Measurements from ENCODE around the gene NRG3.
"Not testable (repeated sequence)": the region's sequence is repeated elsewhere in the genome, so short reads cannot be mapped to it uniquely, and the experiment has no call there.

Gene NRG3

DNA sequence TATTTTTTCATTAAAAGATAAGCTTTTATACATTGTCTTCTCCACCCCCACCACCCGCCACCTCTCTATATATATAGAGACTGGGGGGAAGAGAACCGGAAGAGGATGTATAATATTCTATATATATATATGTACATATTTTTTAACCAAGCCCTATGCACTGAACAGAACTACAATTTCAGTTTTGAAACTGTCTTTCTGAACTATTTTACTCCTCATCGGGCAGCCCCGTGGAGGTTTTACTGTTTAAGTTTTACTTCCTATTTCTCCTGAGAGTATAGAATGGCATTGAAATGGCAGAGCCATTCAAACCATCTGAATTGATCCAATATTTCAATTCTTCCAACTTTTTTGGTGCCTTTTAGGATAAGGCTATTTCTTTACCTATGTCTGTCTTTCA, 1047.1 kb downstream of the NRG3 start:
- no peak for DNase-seq (ENCODE audit: low spot score)

DNA sequence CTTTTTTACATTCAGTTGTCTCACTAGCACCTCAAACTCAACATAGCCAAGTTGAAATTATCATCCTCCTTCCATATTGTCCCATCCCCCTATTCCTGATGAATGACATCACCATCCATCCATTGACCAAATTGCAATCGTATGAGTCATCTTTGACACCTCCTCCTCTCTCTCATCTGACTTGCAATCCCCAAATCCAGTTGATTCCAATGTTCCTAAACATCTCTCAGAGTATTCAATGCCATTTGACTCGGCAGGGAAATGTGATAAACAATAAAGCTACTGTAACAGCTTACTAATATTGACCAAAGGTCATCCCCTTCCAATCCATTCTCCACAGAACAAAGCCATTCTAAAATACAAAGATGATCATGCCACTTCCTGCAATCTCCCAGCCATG, 1047.8 kb downstream of the NRG3 start:
- DNase-seq (ENCODE audit: low spot score), result no peak

DNA sequence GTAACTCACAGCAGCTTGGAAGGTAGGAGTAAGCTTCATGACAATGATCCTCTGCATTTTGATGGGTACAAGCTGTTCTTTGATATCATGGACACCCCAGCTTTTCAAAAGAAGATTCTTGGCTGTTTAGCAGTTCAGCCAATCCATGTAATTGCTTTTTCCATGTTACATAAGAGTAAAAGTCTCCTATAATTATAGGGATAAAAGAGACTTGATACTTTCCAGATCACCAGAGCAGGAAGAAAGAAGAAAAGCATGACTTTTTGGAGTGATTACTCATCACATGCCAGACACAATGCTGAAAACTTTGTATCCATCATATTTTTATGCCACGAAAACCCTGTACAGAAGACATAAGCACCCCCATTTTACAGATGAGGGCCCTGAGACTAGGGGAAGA, 1049.7 kb downstream of the NRG3 start:
- DNase-seq (ENCODE audit: low spot score), result no peak

DNA sequence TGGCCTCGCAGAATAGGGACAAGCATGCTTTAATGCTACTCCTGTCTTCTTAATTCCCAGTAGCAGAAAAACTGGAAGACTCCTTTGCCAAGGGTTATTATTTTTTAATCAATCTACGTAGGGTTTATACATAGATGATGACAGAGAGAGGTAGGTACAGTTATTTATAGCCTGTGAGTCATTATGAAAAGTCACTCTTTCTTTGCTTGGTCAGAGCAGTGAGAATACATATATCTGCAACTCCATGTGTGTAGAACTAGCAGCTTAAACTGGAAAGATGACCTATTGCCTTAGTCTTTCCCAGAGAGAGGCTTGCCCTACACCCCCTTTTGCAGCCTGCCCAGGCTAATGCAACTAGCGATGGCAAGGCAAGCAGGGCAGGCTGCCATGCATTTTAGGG, 1050.6 kb downstream of the NRG3 start:
- DNase-seq (ENCODE audit: low spot score), result no peak

DNA sequence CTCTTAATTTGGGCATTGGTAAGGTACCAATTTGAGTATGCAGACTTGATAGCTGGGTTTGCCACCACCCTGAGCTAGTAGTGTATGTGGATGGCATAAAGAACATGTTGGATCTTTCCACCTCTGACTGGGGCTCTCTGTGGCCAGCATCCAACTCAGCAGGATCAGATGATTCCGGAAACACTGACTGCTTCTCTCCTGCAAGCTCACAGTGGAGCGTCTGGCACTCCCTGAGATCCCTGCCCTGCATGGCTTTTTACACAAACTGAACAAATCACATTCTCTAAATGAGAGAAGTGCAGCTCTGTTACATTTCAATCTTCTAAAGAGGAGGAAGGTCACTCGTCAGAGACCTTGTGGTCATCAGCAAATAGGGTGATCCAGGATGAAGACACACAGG, 1057.5 kb downstream of the NRG3 start:
- no peak for DNase-seq (ENCODE audit: low spot score)

DNA sequence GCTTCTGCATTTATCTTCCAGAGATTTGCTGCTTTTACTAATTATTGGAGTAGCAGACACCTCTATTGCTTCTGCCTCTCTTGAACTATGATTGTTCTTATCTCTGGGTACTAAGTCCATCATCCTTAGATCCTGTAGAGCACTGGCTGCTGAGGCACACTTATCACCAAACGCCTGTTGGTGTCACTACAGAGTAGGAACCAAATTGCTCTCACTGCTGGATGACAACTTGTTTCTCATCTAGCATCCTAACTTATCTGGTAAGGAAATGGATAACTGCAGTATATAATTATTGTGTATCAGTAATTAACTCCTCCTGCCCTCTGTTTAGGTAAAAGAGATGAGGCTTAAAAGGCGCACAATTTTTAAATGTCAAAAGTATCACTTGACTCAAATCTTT, 1059.4 kb downstream of the NRG3 start:
- no peak for DNase-seq (ENCODE audit: low spot score)

DNA sequence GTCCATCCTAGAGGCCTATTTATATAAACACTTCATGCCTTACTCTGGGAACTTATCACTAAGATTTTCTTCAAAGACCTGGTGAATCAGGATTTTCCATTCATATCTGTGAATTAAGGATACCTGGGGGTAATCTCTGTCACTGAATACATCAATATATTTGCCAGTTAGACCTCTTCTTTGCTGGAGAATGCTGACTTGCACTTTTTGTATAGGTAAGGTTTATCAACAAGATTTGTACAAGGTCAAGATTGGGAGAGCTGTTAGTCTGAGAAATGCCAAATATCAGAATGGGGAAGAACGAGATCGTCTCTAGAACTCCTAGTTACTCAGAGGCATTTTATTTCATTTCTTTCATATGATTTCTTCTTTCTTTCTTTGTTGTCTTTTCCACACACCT, 1060.0 kb downstream of the NRG3 start:
- DNase-seq (ENCODE audit: low spot score), result no peak

DNA sequence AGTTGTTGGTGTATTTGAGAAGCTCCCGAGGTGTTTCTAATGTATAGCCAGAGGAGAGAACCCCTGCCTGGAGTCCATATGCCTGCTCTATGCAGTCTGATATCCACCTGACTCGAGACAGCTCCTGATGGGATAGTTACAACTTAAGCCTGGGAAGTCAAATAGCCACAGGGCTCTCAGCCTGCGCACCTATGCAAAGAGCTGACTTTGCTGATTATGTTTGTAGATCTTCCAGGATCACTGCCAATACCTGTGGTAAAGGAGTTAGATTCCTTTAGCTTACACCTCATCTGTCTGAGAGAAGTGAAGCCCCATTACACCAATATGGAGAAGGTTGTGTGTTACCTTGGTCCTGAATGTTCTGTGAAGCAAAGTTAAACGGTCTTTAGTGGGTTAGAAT, 1063.3 kb downstream of the NRG3 start:
- DNase-seq (ENCODE audit: low spot score), result no peak

DNA sequence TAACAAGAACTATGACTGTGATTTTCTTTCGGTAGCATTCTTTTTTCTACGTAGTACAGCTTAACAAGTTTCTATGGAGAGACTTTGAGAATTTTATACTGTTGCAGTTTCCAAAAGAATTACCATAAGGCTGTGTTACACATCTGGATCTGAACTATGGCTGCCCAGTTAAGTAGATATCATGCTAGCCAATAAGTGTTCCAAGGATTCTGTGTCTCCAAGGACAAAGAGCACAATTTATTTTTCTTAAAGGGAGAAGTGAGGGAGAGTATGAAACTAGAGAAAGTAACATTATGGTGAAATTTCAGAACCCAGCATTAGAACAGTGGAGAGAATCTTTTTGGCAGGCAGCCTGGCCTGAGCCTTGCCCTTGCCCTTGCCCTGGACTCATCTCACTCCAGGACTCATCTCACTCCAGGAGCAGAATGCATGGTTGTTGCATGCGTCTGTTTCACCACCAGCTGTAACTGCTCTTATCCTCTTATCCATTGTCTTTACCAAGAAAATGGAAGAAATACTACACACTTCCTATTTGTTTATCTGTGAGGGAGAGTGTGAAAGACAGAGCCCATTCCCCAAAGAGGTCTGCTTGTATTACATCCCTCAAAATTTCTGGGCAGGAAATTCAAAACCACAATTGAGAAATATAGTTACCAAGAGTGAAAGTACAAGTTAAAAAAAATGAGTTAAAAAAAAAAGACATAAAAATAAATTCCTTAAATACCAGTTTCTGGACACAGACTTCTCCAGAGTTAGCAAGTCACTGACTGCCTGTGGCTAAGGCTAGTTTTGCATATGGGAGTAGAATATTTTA, 1067.5 kb downstream of the NRG3 start:
- DNase-seq (ENCODE audit: low spot score), result no peak

DNA sequence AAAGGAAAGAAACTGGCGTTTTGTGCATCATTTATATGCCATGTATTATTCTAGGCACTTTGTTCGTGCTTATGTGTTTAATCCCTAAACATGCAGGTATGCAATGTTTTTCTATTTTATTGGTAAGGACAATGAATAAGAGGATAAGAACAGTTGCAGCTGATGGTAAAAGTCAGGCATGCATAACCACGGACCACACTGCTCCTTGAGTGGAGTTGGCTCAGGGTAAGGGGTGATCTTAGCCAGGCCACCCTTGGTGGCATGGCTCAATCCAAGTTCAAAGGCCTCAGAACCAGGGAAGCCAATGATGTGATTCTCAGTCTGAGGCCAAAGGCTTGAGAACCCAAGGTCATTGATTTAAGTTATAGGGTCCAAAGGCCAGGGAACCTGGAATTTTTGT, 1068.1 kb downstream of the NRG3 start:
- DNase-seq (ENCODE audit: low spot score), result no peak

DNA sequence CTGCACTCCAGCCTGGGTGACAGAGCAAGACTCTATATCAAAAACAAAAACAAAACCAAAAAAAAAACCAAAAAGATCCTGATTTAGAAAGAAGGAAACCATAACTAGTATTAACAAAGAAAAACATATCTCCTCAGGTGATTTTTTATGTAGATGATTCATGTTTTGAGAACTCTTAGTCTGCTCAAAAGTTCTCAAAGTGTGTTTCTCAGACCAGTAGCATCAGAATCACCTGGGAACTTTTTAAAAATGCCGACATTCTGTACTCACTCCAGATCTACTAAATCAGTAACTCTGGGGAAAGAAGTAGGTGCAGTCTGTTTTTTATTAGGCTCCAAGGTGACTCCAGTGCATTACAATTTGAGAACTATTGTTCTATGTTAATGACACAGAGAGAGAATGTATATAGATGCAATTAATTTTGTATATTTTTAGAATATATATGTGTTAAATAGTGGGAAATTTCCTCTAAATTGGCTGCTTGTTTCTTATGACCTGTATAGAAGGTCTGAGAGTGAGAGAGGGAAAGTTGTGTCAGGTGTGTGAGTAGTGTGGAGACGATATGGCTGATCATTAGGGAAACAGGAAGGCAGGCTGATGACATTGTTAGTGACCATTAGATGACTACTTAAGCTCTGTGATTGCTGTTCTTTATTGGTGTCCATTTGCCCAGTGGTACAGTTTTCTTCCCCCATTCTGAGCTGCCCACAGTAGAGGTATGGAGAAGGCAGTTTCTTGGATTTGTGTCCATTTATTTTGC, 1075.0 kb downstream of the NRG3 start:
- DNase-seq (ENCODE audit: low spot score), result no peak

DNA sequence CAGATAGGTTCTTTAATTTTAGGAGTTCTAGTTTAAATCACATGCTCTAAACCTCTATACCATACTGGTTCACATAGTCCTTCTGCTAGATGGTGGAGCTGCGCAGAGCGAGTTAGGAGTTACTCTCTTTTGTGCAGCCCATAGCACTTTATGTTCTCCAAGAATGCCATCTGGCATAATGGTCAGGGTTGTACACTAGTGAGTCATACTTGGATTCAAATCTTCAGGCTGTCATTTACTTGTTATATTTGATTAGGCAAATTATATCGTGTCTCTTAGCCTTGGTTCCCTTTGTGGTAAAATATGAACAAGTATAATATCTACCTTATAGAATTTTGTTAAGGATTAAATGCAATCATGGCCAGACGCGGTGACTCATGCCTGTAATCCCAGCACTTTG, 1078.3 kb downstream of the NRG3 start:
- no peak for DNase-seq (ENCODE audit: low spot score)

DNA sequence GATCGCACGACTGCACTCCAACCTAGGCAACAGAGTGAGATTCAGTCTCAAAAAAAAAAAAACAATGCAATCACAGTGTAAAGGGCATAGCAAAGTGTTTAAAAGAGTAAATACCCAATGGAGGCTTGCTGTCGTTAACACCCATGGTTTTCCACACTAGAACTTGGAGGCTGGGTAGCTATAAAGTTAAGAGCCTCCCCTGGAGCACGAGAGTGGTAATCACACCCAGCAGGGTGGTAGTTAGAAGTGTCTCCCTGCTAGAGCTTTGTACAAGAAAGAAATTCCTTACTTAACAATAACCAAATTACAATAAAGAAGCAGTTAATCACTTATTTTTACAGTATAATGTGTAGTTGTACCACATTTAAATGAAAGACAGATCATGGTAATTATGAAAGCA, 1078.9 kb downstream of the NRG3 start:
- no peak for DNase-seq (ENCODE audit: low spot score)

DNA sequence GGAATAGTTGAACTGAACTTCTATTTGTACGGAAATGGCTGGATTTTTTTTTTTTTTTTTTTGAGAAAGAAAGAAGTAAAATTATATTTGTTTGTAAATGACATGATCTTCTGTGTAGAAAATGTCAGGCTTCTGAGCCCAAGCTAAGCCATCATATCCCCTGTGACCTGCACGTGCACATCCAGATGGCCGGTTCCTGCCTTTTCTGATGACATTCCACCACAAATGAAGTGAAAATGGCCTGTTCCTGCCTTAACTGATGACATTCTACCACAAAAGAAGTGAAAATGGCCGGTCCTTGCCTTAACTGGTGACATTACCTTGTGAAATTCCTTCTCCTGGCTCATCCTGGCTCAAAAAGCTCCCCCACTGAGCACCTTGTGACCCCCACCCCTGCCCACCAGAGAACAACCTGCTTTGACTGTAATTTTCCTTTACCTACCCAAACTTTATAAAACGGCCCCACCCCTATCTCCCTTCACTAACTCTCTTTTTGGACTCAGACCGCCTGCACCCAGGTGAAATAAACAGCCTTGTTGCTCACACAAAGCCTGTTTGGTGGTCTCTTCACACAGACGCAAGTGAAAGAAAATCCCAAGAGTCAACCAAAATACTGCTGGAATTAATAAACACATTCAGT, 1085.5 kb downstream of the NRG3 start:
- not testable (repeated sequence) for DNase-seq (ENCODE audit: low spot score)

DNA sequence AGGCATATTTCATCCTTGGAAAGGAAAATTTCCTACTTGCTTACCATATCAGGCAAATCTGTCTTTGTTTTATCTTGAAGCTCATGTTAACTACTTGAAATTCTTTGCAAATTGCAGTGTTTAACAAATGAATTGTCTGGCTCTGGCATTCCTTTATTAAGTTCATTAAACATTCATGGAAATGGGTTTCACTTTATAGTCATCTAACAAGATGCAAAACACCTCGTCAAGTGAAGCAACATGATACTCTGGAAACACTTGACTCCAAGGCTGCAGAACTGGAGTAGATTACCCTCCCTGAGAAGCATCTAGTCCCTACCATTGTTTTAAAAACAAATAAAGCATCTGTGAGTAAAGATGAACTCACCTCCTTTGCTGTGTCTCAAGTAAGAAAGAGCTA, 1086.9 kb downstream of the NRG3 start:
- no peak for DNase-seq (ENCODE audit: low spot score)

DNA sequence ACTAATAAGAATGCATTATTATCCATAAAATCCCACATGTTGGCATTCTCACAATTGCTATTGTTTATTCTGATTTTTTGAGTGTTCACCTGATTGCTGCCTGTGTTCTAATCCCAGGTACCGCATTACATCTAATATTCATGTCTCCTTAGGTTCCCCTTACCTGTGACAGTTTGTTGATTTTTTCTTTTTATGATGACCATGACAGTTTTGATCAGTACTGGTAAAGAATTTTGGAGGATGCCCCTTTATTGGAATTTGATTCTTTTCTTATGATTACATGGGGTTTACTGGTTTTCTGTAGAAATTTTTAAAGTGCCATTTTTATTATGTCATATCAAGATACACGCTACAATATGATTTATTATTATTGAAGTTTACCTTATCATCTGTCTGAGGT, 1091.1 kb downstream of the NRG3 start:
- no peak for DNase-seq (ENCODE audit: low spot score)

DNA sequence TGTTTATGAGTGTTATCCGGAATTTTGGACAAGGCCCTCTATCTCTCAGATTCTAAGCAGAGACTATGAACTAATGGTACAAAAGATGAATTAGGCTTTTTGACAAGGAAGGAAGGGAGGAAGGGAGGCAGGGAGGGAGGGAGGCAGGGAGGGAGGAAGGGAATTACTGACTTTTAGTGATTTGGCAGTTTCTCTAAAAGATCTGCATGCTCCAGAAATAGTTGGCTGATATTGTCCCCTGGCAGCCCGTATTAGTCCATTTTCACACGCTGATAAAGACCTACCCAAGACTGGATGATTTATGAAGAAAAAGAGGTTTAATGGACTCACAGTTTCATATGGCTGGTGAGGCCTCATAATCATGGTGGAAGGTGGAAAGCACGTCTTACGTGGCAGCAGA, 1093.5 kb downstream of the NRG3 start:
- DNase-seq (ENCODE audit: low spot score), result no peak

DNA sequence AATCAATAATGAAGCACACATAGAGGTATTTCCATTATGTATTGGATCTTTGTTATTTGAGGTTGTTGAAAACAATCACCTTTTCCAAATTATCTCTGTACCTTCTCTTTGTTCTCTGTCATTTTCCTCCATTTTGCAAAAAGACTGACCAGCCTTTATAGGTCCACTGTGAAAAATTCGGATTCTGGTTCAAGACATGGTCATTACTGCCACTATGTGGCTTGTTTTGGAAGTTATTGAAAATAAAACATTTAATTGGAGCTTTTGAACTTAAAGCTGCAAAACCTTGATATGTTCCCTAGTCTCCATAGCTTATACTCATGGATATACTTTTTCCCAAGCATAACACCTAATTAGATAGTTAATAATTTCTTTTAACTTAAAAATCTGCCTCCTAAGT, 1094.4 kb downstream of the NRG3 start:
- no peak for DNase-seq (ENCODE audit: low spot score)

DNA sequence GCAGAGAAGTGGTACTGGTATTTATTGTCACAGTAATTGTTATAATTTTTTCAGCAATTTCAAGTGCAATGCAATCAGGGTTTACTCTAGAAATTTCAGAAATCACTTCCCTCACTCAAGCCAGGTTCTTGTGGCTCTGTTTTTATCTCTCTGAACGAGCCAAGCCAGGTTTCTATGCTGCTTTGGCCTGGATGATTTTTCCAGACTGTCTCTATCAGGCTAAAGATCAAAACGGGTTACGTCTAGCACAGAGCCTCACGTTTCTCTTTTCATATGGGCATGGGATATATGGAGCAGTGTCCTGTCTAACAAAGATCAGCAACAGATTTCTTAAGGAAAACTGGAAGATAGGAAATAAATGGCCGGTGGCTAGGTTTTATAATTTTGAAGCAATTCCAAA, 1105.3 kb downstream of the NRG3 start:
- DNase-seq (ENCODE audit: low spot score), result no peak

DNA sequence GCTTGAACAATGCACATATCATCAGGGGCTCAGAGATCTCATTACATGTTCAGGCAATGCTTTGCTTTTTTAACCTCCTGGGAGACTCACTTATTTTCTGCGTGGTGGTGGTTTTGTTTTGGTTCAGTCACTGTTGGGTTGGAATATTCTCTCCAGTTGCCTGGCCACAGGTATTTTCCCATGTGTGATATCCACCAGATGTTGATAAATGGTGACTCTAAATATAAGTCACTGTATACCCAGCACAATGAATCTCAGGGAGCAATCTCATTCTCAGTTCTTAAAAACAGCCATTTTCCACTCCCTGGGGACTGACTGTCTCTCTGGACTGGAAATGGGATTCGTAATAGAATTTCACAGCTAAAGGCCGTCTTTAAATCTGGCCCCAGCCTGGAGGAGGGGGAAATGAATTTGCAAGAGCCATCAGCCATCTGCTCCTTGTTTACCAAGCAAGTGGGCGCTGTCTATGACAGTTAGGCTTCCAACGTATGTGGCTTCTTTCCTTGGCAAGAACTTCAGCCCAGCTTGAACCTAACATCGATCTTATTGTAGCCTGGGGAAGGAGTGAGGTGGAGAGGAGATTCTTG, 1106.2 kb downstream of the NRG3 start:
- no peak for DNase-seq (ENCODE audit: low spot score)

DNA sequence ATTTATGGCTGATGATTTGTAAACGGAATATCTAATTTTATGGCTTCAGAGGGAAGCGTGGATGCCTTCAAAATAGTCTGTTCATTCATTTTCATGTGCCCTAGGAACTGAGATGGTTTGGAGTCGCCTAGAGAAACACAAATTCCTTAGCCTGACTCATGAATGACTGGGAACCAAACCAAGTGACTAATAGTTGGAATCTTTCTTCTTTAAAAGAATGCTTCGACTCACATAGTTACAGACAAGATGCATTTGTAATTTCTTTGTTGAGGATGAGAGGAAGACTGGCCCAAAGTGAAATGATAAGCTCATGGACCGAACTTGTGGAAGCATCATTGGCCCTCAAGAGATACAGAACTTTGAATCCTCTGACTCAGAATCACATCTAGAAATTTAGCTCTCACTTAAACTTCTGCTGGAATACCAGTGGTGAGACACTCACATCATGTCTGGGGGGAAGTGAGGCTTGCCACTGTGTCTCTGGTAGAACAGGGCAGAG, 1107.2 kb downstream of the NRG3 start:
- DNase-seq (ENCODE audit: low spot score), result no peak

DNA sequence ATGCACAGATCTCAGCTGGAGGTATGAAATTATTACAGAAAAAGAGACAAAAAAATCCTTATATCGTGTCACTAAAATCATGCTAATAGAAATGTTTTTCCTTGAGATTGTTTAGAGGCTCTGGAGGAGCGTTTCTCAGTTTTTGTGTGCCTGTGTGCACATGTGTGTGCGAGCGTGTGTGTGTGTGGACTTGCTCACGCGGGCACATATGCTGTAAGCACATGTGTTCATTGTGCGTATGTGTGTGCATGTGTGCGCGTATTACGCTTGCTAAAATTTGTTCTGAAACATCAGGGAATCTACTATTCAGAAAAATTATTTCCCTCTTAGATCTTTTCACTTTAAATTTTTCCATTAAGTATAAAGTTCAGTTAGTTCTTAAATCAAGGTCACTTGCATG, 1111.2 kb downstream of the NRG3 start:
- no peak for DNase-seq (ENCODE audit: low spot score)

DNA sequence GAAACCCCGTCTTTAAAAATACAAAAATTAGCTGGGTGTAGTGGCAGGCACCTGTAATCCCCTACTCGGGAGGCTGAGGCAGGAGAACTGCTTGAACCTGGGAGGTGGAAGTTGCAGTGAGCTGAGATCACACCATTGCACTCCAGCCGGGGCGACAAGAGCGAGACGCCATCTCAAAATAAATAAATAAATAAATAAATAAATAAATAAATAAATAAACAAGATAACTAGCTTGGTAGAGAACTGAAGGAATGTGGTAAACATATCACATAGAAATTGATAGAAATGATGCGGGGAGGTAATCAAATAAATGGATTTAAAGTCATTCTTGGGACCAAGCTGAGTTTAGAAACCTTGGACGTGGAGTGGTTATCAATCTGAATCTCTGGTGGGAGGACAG, 1131.5 kb downstream of the NRG3 start:
- not testable (repeated sequence) for DNase-seq (ENCODE audit: low spot score)

Data from hematopoietic multipotent progenitor cell treated with erythropoietin and hydrocortisone succinate and interleukin-3 and kit ligand, for 17 days (in vitro differentiated cells).